PC-9 (cell line): ENCODE measurements around the gene BORCS8.

ENCODE experiments used
- EZH2 ChIP-seq: fragments of 200-600 bp; sonication (generic); IDR thresholded peaks from 2 replicates; pipeline ENCODE4 v1.8.0; 2017; ENCODE audit warnings: antibody characterized with exemption, low read depth
- TF ChIP-seq, protein P1 (sequence below): fragments of 200-600 bp; sonication (generic); conservative IDR thresholded peaks from 2 replicates; pipeline ENCODE4 v1.6.1; 2017; ENCODE audit warnings: mixed run types, antibody characterized with exemption, mild to moderate bottlenecking, moderate library complexity

DNA sequence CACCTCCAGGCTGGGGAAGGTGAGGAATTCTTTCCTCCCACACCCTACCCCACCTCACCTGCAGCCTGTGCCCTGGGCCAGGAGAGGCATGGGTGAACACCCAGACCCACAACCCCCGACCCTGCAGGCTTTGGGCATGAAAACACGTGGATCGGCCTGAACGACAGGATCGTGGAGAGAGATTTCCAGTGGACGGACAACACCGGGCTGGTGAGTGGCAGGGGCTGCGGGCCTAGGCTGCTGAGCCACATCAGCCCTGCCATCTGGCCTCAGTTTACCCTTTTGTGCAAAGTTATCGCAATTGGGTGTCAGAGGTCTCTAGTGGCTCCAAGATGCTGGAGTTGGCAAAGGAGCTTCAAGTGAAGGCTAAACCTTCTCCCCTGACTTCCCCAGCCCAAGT is 48.5 kb upstream of the BORCS8 start:
- no peak for TF ChIP-seq EZH2
- TF ChIP-seq, protein P1, sequence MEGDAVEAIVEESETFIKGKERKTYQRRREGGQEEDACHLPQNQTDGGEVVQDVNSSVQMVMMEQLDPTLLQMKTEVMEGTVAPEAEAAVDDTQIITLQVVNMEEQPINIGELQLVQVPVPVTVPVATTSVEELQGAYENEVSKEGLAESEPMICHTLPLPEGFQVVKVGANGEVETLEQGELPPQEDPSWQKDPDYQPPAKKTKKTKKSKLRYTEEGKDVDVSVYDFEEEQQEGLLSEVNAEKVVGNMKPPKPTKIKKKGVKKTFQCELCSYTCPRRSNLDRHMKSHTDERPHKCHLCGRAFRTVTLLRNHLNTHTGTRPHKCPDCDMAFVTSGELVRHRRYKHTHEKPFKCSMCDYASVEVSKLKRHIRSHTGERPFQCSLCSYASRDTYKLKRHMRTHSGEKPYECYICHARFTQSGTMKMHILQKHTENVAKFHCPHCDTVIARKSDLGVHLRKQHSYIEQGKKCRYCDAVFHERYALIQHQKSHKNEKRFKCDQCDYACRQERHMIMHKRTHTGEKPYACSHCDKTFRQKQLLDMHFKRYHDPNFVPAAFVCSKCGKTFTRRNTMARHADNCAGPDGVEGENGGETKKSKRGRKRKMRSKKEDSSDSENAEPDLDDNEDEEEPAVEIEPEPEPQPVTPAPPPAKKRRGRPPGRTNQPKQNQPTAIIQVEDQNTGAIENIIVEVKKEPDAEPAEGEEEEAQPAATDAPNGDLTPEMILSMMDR, result no peak
